Choroid plexus epithelial cell (primary cell): ENCODE results near the gene DCP1A.
"Not testable (repeated sequence)": the region's sequence is repeated elsewhere in the genome, so short reads cannot be mapped to it uniquely, and the experiment has no call there.

ENCODE experiments used
- DNase-seq: peaks from one replicate; pipeline ENCODE4 v3.0.0-alpha.2; 2010; ENCODE audit warnings: low read depth
- H3K4me3 ChIP-seq: 2 replicates; pipeline ENCODE4 v1.5.1; 2011; ENCODE audit warnings: low read depth, mild to moderate bottlenecking, control low read depth, low read length, moderate library complexity
- TF ChIP-seq, protein P1 (sequence below): conservative IDR thresholded peaks from 2 replicates; pipeline ENCODE4 v1.5.1; 2011; ENCODE audit warnings: low read depth, mild to moderate bottlenecking, control low read depth, inconsistent platforms, low read length, moderate library complexity

The DCP1A gene

GRCh38 chr3:53376679-53377078 is 29.3 kb upstream of the DCP1A start:
- DNase-seq = no peak
- H3K4me3 ChIP-seq = no peak overlapping the region
- TF ChIP-seq, protein P1, sequence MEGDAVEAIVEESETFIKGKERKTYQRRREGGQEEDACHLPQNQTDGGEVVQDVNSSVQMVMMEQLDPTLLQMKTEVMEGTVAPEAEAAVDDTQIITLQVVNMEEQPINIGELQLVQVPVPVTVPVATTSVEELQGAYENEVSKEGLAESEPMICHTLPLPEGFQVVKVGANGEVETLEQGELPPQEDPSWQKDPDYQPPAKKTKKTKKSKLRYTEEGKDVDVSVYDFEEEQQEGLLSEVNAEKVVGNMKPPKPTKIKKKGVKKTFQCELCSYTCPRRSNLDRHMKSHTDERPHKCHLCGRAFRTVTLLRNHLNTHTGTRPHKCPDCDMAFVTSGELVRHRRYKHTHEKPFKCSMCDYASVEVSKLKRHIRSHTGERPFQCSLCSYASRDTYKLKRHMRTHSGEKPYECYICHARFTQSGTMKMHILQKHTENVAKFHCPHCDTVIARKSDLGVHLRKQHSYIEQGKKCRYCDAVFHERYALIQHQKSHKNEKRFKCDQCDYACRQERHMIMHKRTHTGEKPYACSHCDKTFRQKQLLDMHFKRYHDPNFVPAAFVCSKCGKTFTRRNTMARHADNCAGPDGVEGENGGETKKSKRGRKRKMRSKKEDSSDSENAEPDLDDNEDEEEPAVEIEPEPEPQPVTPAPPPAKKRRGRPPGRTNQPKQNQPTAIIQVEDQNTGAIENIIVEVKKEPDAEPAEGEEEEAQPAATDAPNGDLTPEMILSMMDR = no peak

- TF ChIP-seq, protein P1 = peak; percentile 91
- H3K4me3 ChIP-seq = no peak overlapping the region
- DNase-seq = peak; percentile 77
These were observed 27.7 kb upstream of the DCP1A start for GRCh38 chr3:53375019-53375418.

DNA sequence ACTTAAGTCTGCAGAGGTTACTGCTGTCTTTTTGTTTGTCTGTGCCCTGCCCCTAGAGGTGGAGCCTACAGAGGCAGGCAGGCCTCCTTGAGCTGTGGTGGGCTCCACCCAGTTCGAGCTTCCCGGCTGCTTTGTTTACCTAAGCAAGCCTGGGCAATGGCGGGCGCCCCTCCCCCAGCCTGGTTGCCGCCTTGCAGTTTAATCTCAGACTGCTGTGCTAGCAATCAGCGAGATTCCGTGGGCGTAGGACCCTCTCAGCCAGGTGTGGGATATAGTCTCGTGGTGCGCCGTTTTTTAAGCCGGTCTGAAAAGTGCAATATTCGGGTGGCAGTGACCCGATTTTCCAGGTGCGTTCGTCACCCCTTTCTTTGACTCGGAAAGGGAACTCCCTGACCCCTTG is 23.4 kb upstream of the DCP1A start:
- H3K4me3 ChIP-seq, DNase-seq: not testable (repeated sequence)

DNA sequence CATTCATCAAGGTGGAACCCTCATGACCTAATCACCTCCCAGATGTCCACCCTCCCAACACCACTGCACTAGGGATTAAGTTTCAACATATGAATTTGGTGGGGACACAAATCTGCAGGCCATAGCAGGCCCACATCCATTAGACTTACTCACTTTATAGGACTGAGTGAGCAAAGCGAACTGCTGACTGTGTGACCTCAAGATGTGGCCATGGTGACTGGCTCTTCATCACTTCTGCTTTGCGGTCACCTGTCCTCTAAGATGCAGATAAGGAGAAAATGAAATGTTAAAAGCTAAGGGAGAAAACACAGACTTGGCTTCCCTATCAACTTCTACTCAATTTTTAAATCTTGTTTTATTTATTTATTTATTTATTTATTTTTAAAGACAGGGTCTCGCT is 14.5 kb upstream of the DCP1A start:
- DNase-seq = no peak
- TF ChIP-seq, protein P1 = no peak
- no peak overlapping the region for H3K4me3 ChIP-seq

DNA sequence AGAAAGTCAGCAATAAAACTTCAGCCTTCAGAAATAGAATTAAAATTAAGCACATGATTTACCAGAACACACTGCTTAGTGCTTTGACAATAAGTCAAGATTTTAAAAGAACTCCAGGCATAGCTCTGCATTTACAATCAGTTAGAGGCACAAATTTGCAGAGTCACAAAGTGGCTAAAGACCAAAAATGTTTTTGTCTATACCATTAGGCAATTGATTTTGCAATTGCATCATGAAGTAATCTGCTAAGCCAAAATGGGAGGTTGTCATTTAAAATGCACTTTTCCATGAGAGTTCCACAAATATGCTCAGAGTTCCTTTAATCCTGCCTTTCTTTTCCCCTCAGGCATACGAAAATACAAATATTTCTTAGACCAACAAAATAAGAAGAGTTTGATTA is 10.1 kb upstream of the DCP1A start:
- H3K4me3 ChIP-seq = no peak overlapping the region
- peak; percentile 25 for DNase-seq
- TF ChIP-seq, protein P1 = no peak

- no peak overlapping the region for H3K4me3 ChIP-seq
- TF ChIP-seq, protein P1 = no peak
- DNase-seq = peak; percentile 58
These were observed 7.7 kb upstream of the DCP1A start for GRCh38 chr3:53354945-53355498.

- no peak for DNase-seq
- TF ChIP-seq, protein P1 = no peak
- no peak overlapping the region for H3K4me3 ChIP-seq
These were observed 5.9 kb upstream of the DCP1A start for GRCh38 chr3:53353202-53353601.
